OCI-LY7 (cell line): ENCODE data around the gene PILRB. TPM values are rescaled to one million over a fixed set of nuclear protein-coding genes. Genes with fewer than 3 reads are reported as not detected.

Experiments
- BruUV-seq: library from RNA; stranded (reverse); fragments of 400-500 nt; replicated peaks from 2 replicates; lab custom pipeline; 2021; lab: Mats Ljungman, UMichigan
- CTCF ChIA-PET: fragments of 300-600 bp; sonication (Branson Sonifier 250); formaldehyde crosslinking; loops from one replicate; lab custom pipeline; 2022; ENCODE audit warnings: antibody characterized with exemption; ENCODE audit not compliant: unreplicated experiment; lab: Charles Lee
- POLR2A ChIA-PET: fragments of 300-600 bp; sonication (Branson Sonifier 250); formaldehyde crosslinking; loops from one replicate; lab custom pipeline; 2022; ENCODE audit warnings: antibody characterized with exemption; lab: Charles Lee
- DNase-seq: peaks from one replicate; pipeline ENCODE4 v3.0.0-alpha.2; 2015; ENCODE audit warnings: low spot score
- H2AFZ ChIP-seq: fragments of 200-600 bp; sonication (generic), shearing (Covaris generic); 2 replicates; pipeline ENCODE4 v1.6.1; 2014; ENCODE audit warnings: mild to moderate bottlenecking, antibody characterized with exemption, low read length, moderate library complexity
- H3K27ac ChIP-seq: fragments of 200-600 bp; sonication (generic); 2 replicates; pipeline ENCODE4 v1.5.1; 2014; ENCODE audit warnings: mixed run types, low read depth, mild to moderate bottlenecking, moderate library complexity, low read length, inconsistent platforms; ENCODE audit not compliant: poor library complexity, severe bottlenecking
- H3K36me3 ChIP-seq: fragments of 200-600 bp; sonication (generic); 2 replicates; pipeline ENCODE4 v1.6.1; 2014; ENCODE audit warnings: mild to moderate bottlenecking, antibody characterized with exemption, low read length, moderate library complexity, mixed read lengths; ENCODE audit not compliant: insufficient read depth
- H3K4me1 ChIP-seq: fragments of 200-600 bp; sonication (generic); 2 replicates; pipeline ENCODE4 v1.5.1; 2014; ENCODE audit warnings: mild to moderate bottlenecking, low read length; ENCODE audit not compliant: insufficient read depth, poor library complexity, severe bottlenecking
- H3K4me2 ChIP-seq: fragments of 200-600 bp; sonication (generic); 2 replicates; pipeline ENCODE4 v1.6.1; 2014; ENCODE audit warnings: mild to moderate bottlenecking, low read length
- H3K4me3 ChIP-seq: fragments of 200-600 bp; sonication (generic); 2 replicates; pipeline ENCODE4 v1.5.1; 2014; ENCODE audit warnings: mild to moderate bottlenecking, low read depth, low read length; ENCODE audit not compliant: poor library complexity, severe bottlenecking
- H3K79me2 ChIP-seq: fragments of 200-600 bp; sonication (generic); 2 replicates; pipeline ENCODE4 v1.6.1; 2016; ENCODE audit warnings: low read depth, mild to moderate bottlenecking, low read length, moderate library complexity, mixed read lengths; ENCODE audit not compliant: insufficient read depth
- H3K9me2 ChIP-seq: fragments of 200-600 bp; sonication (generic); 2 replicates; pipeline ENCODE4 v1.6.1; 2016; ENCODE audit warnings: mild to moderate bottlenecking, low read length, mixed read lengths; ENCODE audit not compliant: insufficient read depth
- H3K9me3 ChIP-seq: fragments of 200-600 bp; sonication (generic); 2 replicates; pipeline ENCODE4 v1.6.1; 2014; ENCODE audit warnings: mild to moderate bottlenecking, mixed run types, low read length, mixed read lengths
- H4K20me1 ChIP-seq: fragments of 200-600 bp; sonication (generic); 2 replicates; pipeline ENCODE4 v1.6.1; 2014; ENCODE audit warnings: mild to moderate bottlenecking, antibody characterized with exemption, low read length, moderate library complexity, mixed read lengths; ENCODE audit not compliant: insufficient read depth
- CTCF ChIP-seq: fragments of 200-600 bp; sonication (generic); conservative IDR thresholded peaks from 2 replicates; pipeline ENCODE4 v1.5.1; 2014; ENCODE audit warnings: mild to moderate bottlenecking, antibody characterized with exemption, low read length, moderate library complexity, mixed read lengths
- EZH2phosphoT487 ChIP-seq: fragments of 200-600 bp; sonication (generic); IDR thresholded peaks from 2 replicates; pipeline ENCODE4 v1.6.1; 2018; ENCODE audit warnings: low read depth, borderline replicate concordance, mild to moderate bottlenecking, mixed run types, antibody characterized with exemption, low read length, moderate library complexity, mixed read lengths
- intact Hi-C: fragments of 100-400 bp; cut with micrococcal nuclease; formaldehyde crosslinking; loops from one replicate; pipeline ENCODE4 v1.10.0; 2022; ENCODE audit not compliant: unreplicated experiment
- total RNA-seq, 2 experiments: library from RNA; depleted of rRNA in 1 of 2; stranded (reverse); fragments of >200 nt in 1 of 2; shearing (Covaris generic) in 1 of 2; gene quantifications; 2 replicates each; pipeline ENCODE4 v1.2.3, GENCODE V29; 2014 to 2022

The PILRB gene
- total RNA-seq, 2 experiments from 2014 or later: 95.0 to 102 TPM

GRCh38 chr7:100400656-100401055, 42.7 kb downstream of the PILRB start:
- H3K9me3 ChIP-seq: no peaks in the 10 kb centered on the region
- no peak overlapping the region for H3K4me3 ChIP-seq
- no peak overlapping the region for H3K4me2 ChIP-seq
- no peak overlapping the region for H2AFZ ChIP-seq
- no TSS peak for BruUV-seq
- no peaks in the 10 kb centered on the region for H3K79me2 ChIP-seq
- CTCF ChIA-PET: interaction anchor here (0.7 kb wide), 1 partner anchor 55 kb away, joined by 3 read pairs; no protein-coding TSS in a partner anchor
- TF ChIP-seq CTCF (peak; percentile 73), EZH2phosphoT487 (no peak)
- intact Hi-C loops: no loop called here
- DNase-seq: peak; percentile 64
- no peaks in the 10 kb centered on the region for H3K9me2 ChIP-seq
- no peaks in the 10 kb centered on the region for H3K36me3 ChIP-seq
- H3K4me1 ChIP-seq: peaks cover 25% of the 10 kb centered on the region
- POLR2A ChIA-PET: no interaction called here
- no peaks in the 10 kb centered on the region for H4K20me1 ChIP-seq
- H3K27ac ChIP-seq: no peak overlapping the region

- TF ChIP-seq CTCF: no peak
- TF ChIP-seq EZH2phosphoT487: no peak
- POLR2A ChIA-PET: interaction anchor here (1.2 kb wide), 1 partner anchor 14 kb away, joined by 4 read pairs; no protein-coding TSS in a partner anchor
- no peaks in the 10 kb centered on the region for H3K36me3 ChIP-seq
- H3K4me3 ChIP-seq: no peak overlapping the region
- no peaks in the 10 kb centered on the region for H3K9me2 ChIP-seq
- H3K4me2 ChIP-seq: no peak overlapping the region
- no peaks in the 10 kb centered on the region for H4K20me1 ChIP-seq
- intact Hi-C loops: no loop called here
- no peak overlapping the region for H2AFZ ChIP-seq
- no TSS peak for BruUV-seq
- H3K27ac ChIP-seq: no peak overlapping the region
- peaks cover 17% of the 10 kb centered on the region for H3K4me1 ChIP-seq
- H3K79me2 ChIP-seq: no peaks in the 10 kb centered on the region
- no peak for DNase-seq
- no peaks in the 10 kb centered on the region for H3K9me3 ChIP-seq
- CTCF ChIA-PET: interaction anchor here (0.7 kb wide), 1 partner anchor 269 kb away, joined by 4 read pairs; no protein-coding TSS in a partner anchor
Measured at GRCh38 chr7:100401811-100402210, 43.9 kb downstream of the PILRB start.

- intact Hi-C loops: no loop called here
- Histone ChIP-seq H2AFZ (no peak overlapping the region), H3K4me3 (no peak overlapping the region), H4K20me1 (no peaks in the 10 kb centered on the region), H3K27ac (no peak overlapping the region), H3K36me3 (no peaks in the 10 kb centered on the region), H3K9me3 (no peaks in the 10 kb centered on the region), H3K4me2 (no peak overlapping the region), H3K4me1 (peaks cover 17% of the 10 kb centered on the region), H3K9me2 (no peaks in the 10 kb centered on the region), H3K79me2 (no peaks in the 10 kb centered on the region)
- CTCF ChIA-PET: no interaction called here
- no peak for TF ChIP-seq CTCF
- no peak for TF ChIP-seq EZH2phosphoT487
- POLR2A ChIA-PET: interaction anchor here (1.2 to 1.3 kb wide), 2 partner anchors 14 to 30 kb away, joined by 3 to 4 read pairs; no protein-coding TSS in a partner anchor
- BruUV-seq: no TSS peak
- no peak for DNase-seq
Measured at GRCh38 chr7:100402241-100402640, 44.3 kb downstream of the PILRB start.
